ENCODE results near the gene UBAC1.

DNA sequence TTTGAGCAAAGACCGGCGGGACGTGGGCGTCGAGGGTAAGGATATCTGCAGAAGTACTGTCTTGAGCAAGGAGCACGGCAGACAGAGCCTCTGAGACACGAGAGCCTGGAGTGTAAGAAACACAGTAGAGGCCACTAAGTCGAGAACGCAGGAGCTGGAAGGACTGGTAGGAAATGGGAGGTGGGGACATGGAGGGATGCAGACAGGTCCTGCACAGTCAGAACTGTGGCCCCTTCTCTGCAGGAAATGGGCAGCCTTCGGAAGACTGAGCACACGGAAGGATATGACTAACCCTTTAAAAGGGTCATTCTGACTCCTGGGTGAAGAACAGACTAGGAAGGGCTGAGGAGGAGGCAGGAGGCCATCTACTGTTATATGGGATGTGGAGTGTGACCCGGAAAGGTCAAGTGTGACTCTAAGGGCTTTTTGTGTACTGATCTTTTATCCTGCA, 52.4 kb downstream of the UBAC1 start:
- TF ChIP-seq, protein P1, sequence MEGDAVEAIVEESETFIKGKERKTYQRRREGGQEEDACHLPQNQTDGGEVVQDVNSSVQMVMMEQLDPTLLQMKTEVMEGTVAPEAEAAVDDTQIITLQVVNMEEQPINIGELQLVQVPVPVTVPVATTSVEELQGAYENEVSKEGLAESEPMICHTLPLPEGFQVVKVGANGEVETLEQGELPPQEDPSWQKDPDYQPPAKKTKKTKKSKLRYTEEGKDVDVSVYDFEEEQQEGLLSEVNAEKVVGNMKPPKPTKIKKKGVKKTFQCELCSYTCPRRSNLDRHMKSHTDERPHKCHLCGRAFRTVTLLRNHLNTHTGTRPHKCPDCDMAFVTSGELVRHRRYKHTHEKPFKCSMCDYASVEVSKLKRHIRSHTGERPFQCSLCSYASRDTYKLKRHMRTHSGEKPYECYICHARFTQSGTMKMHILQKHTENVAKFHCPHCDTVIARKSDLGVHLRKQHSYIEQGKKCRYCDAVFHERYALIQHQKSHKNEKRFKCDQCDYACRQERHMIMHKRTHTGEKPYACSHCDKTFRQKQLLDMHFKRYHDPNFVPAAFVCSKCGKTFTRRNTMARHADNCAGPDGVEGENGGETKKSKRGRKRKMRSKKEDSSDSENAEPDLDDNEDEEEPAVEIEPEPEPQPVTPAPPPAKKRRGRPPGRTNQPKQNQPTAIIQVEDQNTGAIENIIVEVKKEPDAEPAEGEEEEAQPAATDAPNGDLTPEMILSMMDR (IDR thresholded peaks at IDR 0.05), result no peak
- no peak for TF ChIP-seq POLR2A (IDR thresholded peaks at IDR 0.05)
- TF ChIP-seq EP300 (IDR thresholded peaks at IDR 0.05), result no peak
